ENCODE measurements around the gene PRR30.

- TF ChIP-seq CTCF (conservative IDR thresholded peaks at IDR 0.05 in 1 of 2, IDR thresholded peaks at IDR 0.05 in 1 of 2; ENCODE audit: low read depth in 1 of 2, low read length in 2 of 2) (no peak), EZH2 (IDR thresholded peaks at IDR 0.05; ENCODE audit: low read length, missing control alignments) (no peak)
These were observed 36.1 kb upstream of the PRR30 start for GRCh38 chr2:27175330-27175729.
